ENCODE results near the gene CFAP73.

DNA sequence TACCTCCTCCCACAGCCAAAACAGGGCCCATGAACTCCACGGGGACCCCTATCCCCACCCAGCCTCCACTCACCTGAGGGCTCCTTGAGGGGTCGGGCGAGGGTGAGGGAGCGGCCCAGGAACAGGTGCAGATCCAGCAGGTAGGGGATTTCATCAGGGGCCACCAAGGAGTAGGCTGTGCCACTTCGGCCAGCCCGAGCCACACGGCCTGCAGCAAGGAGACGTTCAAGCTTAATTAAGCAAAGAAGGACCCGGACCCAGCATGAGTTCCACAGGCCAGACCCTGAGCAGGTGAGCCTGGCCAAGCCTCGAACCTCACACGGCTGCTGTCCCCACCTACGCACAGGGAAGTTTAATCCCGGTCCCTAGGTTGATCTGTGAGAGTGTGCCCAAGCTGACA, 20.2 kb downstream of the CFAP73 start:
- TF ChIP-seq CHD2 (IDR thresholded peaks at IDR 0.05; ENCODE audit: low read length, partially characterized antibody) (no peak), SMC3 (IDR thresholded peaks at IDR 0.05; ENCODE audit: low read depth, low read length) (no peak), RFX5 (IDR thresholded peaks at IDR 0.05; ENCODE audit: low read length) (no peak), FOSL2 (IDR thresholded peaks at IDR 0.05; ENCODE audit: borderline replicate concordance, low read depth) (no peak), JUND (IDR thresholded peaks at IDR 0.05) (no peak), NFIC (IDR thresholded peaks at IDR 0.05; ENCODE audit: borderline replicate concordance) (no peak), TAF1 (IDR thresholded peaks at IDR 0.05; ENCODE audit: borderline replicate concordance, low read depth, low read length) (no peak), EP300 (IDR thresholded peaks at IDR 0.05; ENCODE audit: borderline replicate concordance in 1 of 2, low read depth in 1 of 2, low read length in 1 of 2) (no peak), RCOR1 (IDR thresholded peaks at IDR 0.05; ENCODE audit: low read length) (no peak), POLR2AphosphoS5 (IDR thresholded peaks at IDR 0.05; ENCODE audit: low read depth, low read length) (no peak)
- TF ChIP-seq, protein P1, sequence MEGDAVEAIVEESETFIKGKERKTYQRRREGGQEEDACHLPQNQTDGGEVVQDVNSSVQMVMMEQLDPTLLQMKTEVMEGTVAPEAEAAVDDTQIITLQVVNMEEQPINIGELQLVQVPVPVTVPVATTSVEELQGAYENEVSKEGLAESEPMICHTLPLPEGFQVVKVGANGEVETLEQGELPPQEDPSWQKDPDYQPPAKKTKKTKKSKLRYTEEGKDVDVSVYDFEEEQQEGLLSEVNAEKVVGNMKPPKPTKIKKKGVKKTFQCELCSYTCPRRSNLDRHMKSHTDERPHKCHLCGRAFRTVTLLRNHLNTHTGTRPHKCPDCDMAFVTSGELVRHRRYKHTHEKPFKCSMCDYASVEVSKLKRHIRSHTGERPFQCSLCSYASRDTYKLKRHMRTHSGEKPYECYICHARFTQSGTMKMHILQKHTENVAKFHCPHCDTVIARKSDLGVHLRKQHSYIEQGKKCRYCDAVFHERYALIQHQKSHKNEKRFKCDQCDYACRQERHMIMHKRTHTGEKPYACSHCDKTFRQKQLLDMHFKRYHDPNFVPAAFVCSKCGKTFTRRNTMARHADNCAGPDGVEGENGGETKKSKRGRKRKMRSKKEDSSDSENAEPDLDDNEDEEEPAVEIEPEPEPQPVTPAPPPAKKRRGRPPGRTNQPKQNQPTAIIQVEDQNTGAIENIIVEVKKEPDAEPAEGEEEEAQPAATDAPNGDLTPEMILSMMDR (IDR thresholded peaks at IDR 0.05): no peak
- TF ChIP-seq, protein P2, sequence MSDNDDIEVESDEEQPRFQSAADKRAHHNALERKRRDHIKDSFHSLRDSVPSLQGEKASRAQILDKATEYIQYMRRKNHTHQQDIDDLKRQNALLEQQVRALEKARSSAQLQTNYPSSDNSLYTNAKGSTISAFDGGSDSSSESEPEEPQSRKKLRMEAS (IDR thresholded peaks at IDR 0.05; ENCODE audit: low read depth): no peak
- TF ChIP-seq, protein P3, sequence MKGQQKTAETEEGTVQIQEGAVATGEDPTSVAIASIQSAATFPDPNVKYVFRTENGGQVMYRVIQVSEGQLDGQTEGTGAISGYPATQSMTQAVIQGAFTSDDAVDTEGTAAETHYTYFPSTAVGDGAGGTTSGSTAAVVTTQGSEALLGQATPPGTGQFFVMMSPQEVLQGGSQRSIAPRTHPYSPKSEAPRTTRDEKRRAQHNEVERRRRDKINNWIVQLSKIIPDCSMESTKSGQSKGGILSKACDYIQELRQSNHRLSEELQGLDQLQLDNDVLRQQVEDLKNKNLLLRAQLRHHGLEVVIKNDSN (IDR thresholded peaks at IDR 0.05; ENCODE audit: borderline replicate concordance, low read depth): no peak

Data from SK-N-SH (cell line).